Measurements from ENCODE around the gene EPN3. TPM values are rescaled to one million over a fixed set of nuclear protein-coding genes. Genes with fewer than 3 reads are reported as not detected.

The EPN3 gene
- total RNA-seq, 2 experiments from 2014 or later = not detected

GRCh38 chr17:50524838-50525237 lies 7.7 kb upstream of the EPN3 start:
- ChIA-PET CTCF (no interaction called here), POLR2A (no interaction called here)
- Mint-ChIP-seq H3K4me1 (ENCODE audit: low read depth) (no peaks in the 10 kb centered on the region), H3K4me3 (no peak overlapping the region), H3K9me3 (no peaks in the 10 kb centered on the region), H3K36me3 (ENCODE audit: low read depth) (no peaks in the 10 kb centered on the region), H3K27ac (no peak overlapping the region), H3K27me3 (peaks cover 8% of the 10 kb centered on the region)
- ATAC-seq (no peak), DNase-seq (no peak)
- intact Hi-C loops (cut with micrococcal nuclease) = no loop called here
- TF ChIP-seq CTCF (IDR thresholded peaks at IDR 0.05) = no peak

- no peaks in the 10 kb centered on the region for H3K4me1 Mint-ChIP-seq (ENCODE audit: low read depth)
- ATAC-seq (no peak), DNase-seq (no peak)
- H3K27me3 Mint-ChIP-seq = peaks cover 27% of the 10 kb centered on the region
- H3K36me3 Mint-ChIP-seq (ENCODE audit: low read depth) = no peaks in the 10 kb centered on the region
- intact Hi-C loops (cut with micrococcal nuclease) = no loop called here
- no peak overlapping the region for H3K4me3 Mint-ChIP-seq
- no peaks in the 10 kb centered on the region for H3K9me3 Mint-ChIP-seq
- ChIA-PET CTCF (interaction anchor here (1.3 kb wide), 1 partner anchor 19 kb away, joined by 3 read pairs; the partner anchor contains the start of gene SPATA20), POLR2A (interaction anchor here (0.6 to 1.4 kb wide), 2 partner anchors 14 to 48 kb away, joined by 3 read pairs; no protein-coding TSS in a partner anchor)
- no peak overlapping the region for H3K27ac Mint-ChIP-seq
- TF ChIP-seq CTCF (IDR thresholded peaks at IDR 0.05) = no peak
These were observed 5.3 kb upstream of the EPN3 start for GRCh38 chr17:50527155-50527762.

GRCh38 chr17:50527949-50528474 lies 4.5 kb upstream of the EPN3 start:
- peaks cover 35% of the 10 kb centered on the region for H3K27me3 Mint-ChIP-seq
- no peaks in the 10 kb centered on the region for H3K9me3 Mint-ChIP-seq
- ATAC-seq (no peak), DNase-seq (no peak)
- TF ChIP-seq CTCF (IDR thresholded peaks at IDR 0.05) = no peak
- no peak overlapping the region for H3K27ac Mint-ChIP-seq
- intact Hi-C loops (cut with micrococcal nuclease) = no loop called here
- H3K4me3 Mint-ChIP-seq = no peak overlapping the region
- H3K4me1 Mint-ChIP-seq (ENCODE audit: low read depth) = peaks cover 4% of the 10 kb centered on the region
- ChIA-PET CTCF (interaction anchor here (1.3 kb wide), 1 partner anchor 19 kb away, joined by 3 read pairs; the partner anchor contains the start of gene SPATA20), POLR2A (interaction anchor here (0.6 kb wide), 1 partner anchor 13 kb away, joined by 3 read pairs; no protein-coding TSS in a partner anchor)
- no peaks in the 10 kb centered on the region for H3K36me3 Mint-ChIP-seq (ENCODE audit: low read depth)

GRCh38 chr17:50529849-50530248 lies 2.7 kb upstream of the EPN3 start:
- intact Hi-C loops (cut with micrococcal nuclease) = no loop called here
- no peaks in the 10 kb centered on the region for H3K36me3 Mint-ChIP-seq (ENCODE audit: low read depth)
- no peak for TF ChIP-seq CTCF (IDR thresholded peaks at IDR 0.05)
- ATAC-seq (no peak), DNase-seq (no peak)
- H3K27ac Mint-ChIP-seq = no peak overlapping the region
- peaks cover 52% of the 10 kb centered on the region for H3K27me3 Mint-ChIP-seq
- CTCF ChIA-PET = no interaction called here
- peaks cover 17% of the 10 kb centered on the region for H3K4me1 Mint-ChIP-seq (ENCODE audit: low read depth)
- H3K9me3 Mint-ChIP-seq = no peaks in the 10 kb centered on the region
- H3K4me3 Mint-ChIP-seq = no peak overlapping the region
- POLR2A ChIA-PET = no interaction called here

- no peak overlapping the region for H3K27ac Mint-ChIP-seq
- peaks cover 17% of the 10 kb centered on the region for H3K4me1 Mint-ChIP-seq (ENCODE audit: low read depth)
- TF ChIP-seq CTCF (IDR thresholded peaks at IDR 0.05) = no peak
- CTCF ChIA-PET = interaction anchor here (0.6 to 1.5 kb wide), 8 partner anchors 10 to 99 kb away, joined by 3 to 6 read pairs (median 4); partner anchors contain the start of gene RSAD1
- intact Hi-C loops (cut with micrococcal nuclease) = no loop called here
- no peak for DNase-seq
- H3K36me3 Mint-ChIP-seq (ENCODE audit: low read depth) = no peaks in the 10 kb centered on the region
- peaks cover 52% of the 10 kb centered on the region for H3K27me3 Mint-ChIP-seq
- ATAC-seq = no peak
- H3K9me3 Mint-ChIP-seq = no peaks in the 10 kb centered on the region
- H3K4me3 Mint-ChIP-seq = no peak overlapping the region
- POLR2A ChIA-PET = no interaction called here
These were observed 1.0 kb upstream of the EPN3 start for GRCh38 chr17:50531428-50532025.

Measured in activated CD8-positive, alpha-beta T cell treated with anti-CD3 and anti-CD28 coated beads for 36 hours (primary cell).